A673 (cell line): ENCODE data around the gene GAB2. TPM values are rescaled to one million over a fixed set of nuclear protein-coding genes. Genes with fewer than 3 reads are reported as not detected.

Experiments
- BruUV-seq: library from RNA; stranded (reverse); fragments of 400-500 nt; replicated peaks from 2 replicates; lab custom pipeline; 2021; lab: Mats Ljungman, UMichigan
- CTCF ChIA-PET: fragments of 300-600 bp; sonication (Branson Sonifier 250); formaldehyde crosslinking; loops from one replicate; lab custom pipeline; 2022; ENCODE audit warnings: antibody characterized with exemption; lab: Charles Lee
- POLR2A ChIA-PET: fragments of 300-600 bp; sonication (Branson Sonifier 250); formaldehyde crosslinking; loops from one replicate; lab custom pipeline; 2022; ENCODE audit warnings: antibody characterized with exemption; ENCODE audit not compliant: low non-redundant PET; lab: Charles Lee
- DNase-seq: peaks from one replicate; pipeline ENCODE4 v3.0.0-alpha.2; 2015; ENCODE audit warnings: low spot score
- H3K27ac ChIP-seq: fragments of 200-600 bp; sonication (generic); 2 replicates; pipeline ENCODE4 v1.5.1; 2016; ENCODE audit warnings: mixed run types, low read depth, mild to moderate bottlenecking, mixed read lengths, antibody characterized with exemption, low read length; ENCODE audit not compliant: poor library complexity, severe bottlenecking
- H3K27me3 ChIP-seq: fragments of 200-600 bp; sonication (generic); replicated peaks from 2 replicates; pipeline ENCODE4 v1.6.1; 2017; ENCODE audit warnings: mixed run types, low read depth, mild to moderate bottlenecking, mixed read lengths, antibody characterized with exemption, low read length; ENCODE audit not compliant: insufficient read depth, poor library complexity
- H3K36me3 ChIP-seq: fragments of 200-600 bp; sonication (generic); 2 replicates; pipeline ENCODE4 v1.6.1; 2016; ENCODE audit warnings: mixed run types, mild to moderate bottlenecking, mixed read lengths, antibody characterized with exemption, low read length; ENCODE audit not compliant: insufficient read depth, poor library complexity, severe bottlenecking
- H3K4me1 ChIP-seq: fragments of 200-600 bp; sonication (generic); 2 replicates; pipeline ENCODE4 v1.6.1; 2017; ENCODE audit warnings: mixed run types, mild to moderate bottlenecking, mixed read lengths, antibody characterized with exemption, low read length; ENCODE audit not compliant: insufficient read depth, poor library complexity, severe bottlenecking
- H3K4me3 ChIP-seq: fragments of 200-600 bp; sonication (generic); 2 replicates; pipeline ENCODE4 v1.5.1; 2016; ENCODE audit warnings: low read depth, mixed run types, mild to moderate bottlenecking, mixed read lengths, low read length; ENCODE audit not compliant: poor library complexity, severe bottlenecking
- H3K9me3 ChIP-seq: fragments of 200-600 bp; sonication (generic); 2 replicates; pipeline ENCODE4 v1.6.1; 2016; ENCODE audit warnings: mixed run types, low read depth, mild to moderate bottlenecking, mixed read lengths, antibody characterized with exemption, low read length; ENCODE audit not compliant: poor library complexity, severe bottlenecking
- CTCF ChIP-seq: fragments of 300-800, 200-600 bp; sonication (generic); conservative IDR thresholded peaks from 2 replicates; pipeline ENCODE4 v1.5.1; 2017; ENCODE audit warnings: low read depth, mild to moderate bottlenecking, antibody characterized with exemption, low read length, moderate library complexity, mixed read lengths
- EZH2 ChIP-seq: fragments of 200-600 bp; sonication (generic); IDR thresholded peaks from 2 replicates; pipeline ENCODE4 v1.6.1; 2017; ENCODE audit warnings: borderline replicate concordance, low read depth, mild to moderate bottlenecking, mixed read lengths, antibody characterized with exemption, low read length; ENCODE audit not compliant: poor library complexity, severe bottlenecking
- intact Hi-C: fragments of 100-400 bp; cut with micrococcal nuclease; formaldehyde crosslinking; loops from one replicate; pipeline ENCODE4 v1.10.0; 2022; ENCODE audit not compliant: unreplicated experiment
- total RNA-seq: library from RNA; stranded (reverse); gene quantifications from 2 replicates; pipeline ENCODE4 v1.2.3, GENCODE V29; 2021

The GAB2 gene
- total RNA-seq, 1 experiment from 2014 or later: 21.5 TPM

GRCh38 chr11:78282821-78283220, 134.8 kb downstream of the GAB2 start:
- no peak overlapping the region for H3K27ac ChIP-seq
- ChIA-PET POLR2A (no interaction called here), CTCF (no interaction called here)
- intact Hi-C loops: no loop called here
- peaks cover 8% of the 10 kb centered on the region for H3K4me1 ChIP-seq
- H3K9me3 ChIP-seq: no peaks in the 10 kb centered on the region
- no TSS peak for BruUV-seq
- H3K27me3 ChIP-seq: no peaks in the 10 kb centered on the region
- no peak for DNase-seq
- no peak for TF ChIP-seq EZH2
- no peak for TF ChIP-seq CTCF
- H3K4me3 ChIP-seq: no peak overlapping the region
- H3K36me3 ChIP-seq: no peaks in the 10 kb centered on the region

GRCh38 chr11:78281511-78281910, 136.1 kb downstream of the GAB2 start:
- intact Hi-C loops: no loop called here
- CTCF ChIA-PET: no interaction called here

GRCh38 chr11:78277314-78277994, 140.2 kb downstream of the GAB2 start:
- intact Hi-C loops: no loop called here
- H3K27me3 ChIP-seq: no peaks in the 10 kb centered on the region
- H3K36me3 ChIP-seq: no peaks in the 10 kb centered on the region

More at GRCh38 chr11:78281511-78281910, 136.1 kb downstream of the GAB2 start:
- DNase-seq: no peak
- peaks cover 8% of the 10 kb centered on the region for H3K4me1 ChIP-seq
- H3K4me3 ChIP-seq: no peak overlapping the region
- TF ChIP-seq EZH2: no peak
- TF ChIP-seq CTCF: no peak
- H3K27ac ChIP-seq: no peak overlapping the region
- POLR2A ChIA-PET: no interaction called here
- no peaks in the 10 kb centered on the region for H3K36me3 ChIP-seq
- BruUV-seq: no TSS peak
- H3K9me3 ChIP-seq: no peaks in the 10 kb centered on the region
- no peaks in the 10 kb centered on the region for H3K27me3 ChIP-seq

More at GRCh38 chr11:78277314-78277994, 140.2 kb downstream of the GAB2 start:
- Histone ChIP-seq H3K27ac (no peak overlapping the region), H3K4me1 (peaks cover 8% of the 10 kb centered on the region), H3K9me3 (peaks cover 7% of the 10 kb centered on the region), H3K4me3 (no peak overlapping the region)
- ChIA-PET CTCF (no interaction called here), POLR2A (no interaction called here)
- no TSS peak for BruUV-seq
- DNase-seq: no peak
- TF ChIP-seq CTCF (no peak), EZH2 (no peak)
